Vagina (tissue), 2 donors: ENCODE results near the gene ABCB1. TPM values are rescaled to one million over a fixed set of nuclear protein-coding genes. Genes with fewer than 3 reads are reported as not detected.

Source experiments
- DNase-seq, 2 donors: peaks; one replicate each; pipeline ENCODE4 v3.0.0-alpha.2; 2017; ENCODE audit errors: extremely low spot score in 2 of 2
- H3K27ac ChIP-seq: fragments of 200-600 bp; sonication (generic); one replicate; pipeline ENCODE4 v1.5.1; 2019
- H3K27me3 ChIP-seq: fragments of 200-600 bp; sonication (generic); one replicate; pipeline ENCODE4 v1.5.1; 2019
- H3K36me3 ChIP-seq, 2 donors: fragments of 200-600 bp; sonication (generic); one replicate each; pipeline ENCODE4 v1.5.1; 2017 to 2019
- H3K4me1 ChIP-seq: fragments of 200-600 bp; sonication (generic); one replicate; pipeline ENCODE4 v1.5.1; 2019
- H3K4me3 ChIP-seq, 2 donors: fragments of 200-600 bp; sonication (generic); 1 replicate in 1 of 2; 2 replicates in 1 of 2; pipeline ENCODE4 v1.5.1; 2016 to 2019
- H3K9me3 ChIP-seq: fragments of 200-600 bp; sonication (generic); one replicate; pipeline ENCODE4 v1.5.1; 2019
- POLR2A ChIP-seq, 2 donors: fragments of 450-650 bp; IDR thresholded peaks; one replicate each; pipeline ENCODE4 v1.6.1; 2017; ENCODE audit warnings: antibody characterized with exemption in 2 of 2, mild to moderate bottlenecking in 2 of 2, moderate library complexity in 2 of 2
- POLR2AphosphoS5 ChIP-seq, 2 donors: sonication (generic); formaldehyde crosslinking; IDR thresholded peaks; one replicate each; pipeline ENCODE4 v1.9.0; 2017; ENCODE audit warnings: antibody characterized with exemption in 2 of 2, mild to moderate bottlenecking in 2 of 2, low read depth in 1 of 2; ENCODE audit not compliant: insufficient read depth in 1 of 2
- intact Hi-C: fragments of 100-400 bp; cut with DNase I; formaldehyde crosslinking; loops from one replicate; pipeline ENCODE4 v1.15.1; 2023
- total RNA-seq: library from RNA; depleted of rRNA; stranded (reverse); fragments of >200 nt; gene quantifications from one replicate; pipeline ENCODE4 v1.2.3, GENCODE V29; 2016
- TF ChIP-seq, protein P1 (sequence below), 3 experiments: fragments of 450-650 bp in 2 of 3; fragments of 200-600 bp in 1 of 3; sonication (generic) in 1 of 3; IDR thresholded peaks; one replicate each; pipeline ENCODE4 v1.5.1; 2017 to 2019; ENCODE audit warnings: antibody characterized with exemption in 3 of 3, mild to moderate bottlenecking in 2 of 3, moderate library complexity in 2 of 3

Gene ABCB1
- total RNA-seq, 1 donor from 2014 or later: 2.9 TPM

DNA sequence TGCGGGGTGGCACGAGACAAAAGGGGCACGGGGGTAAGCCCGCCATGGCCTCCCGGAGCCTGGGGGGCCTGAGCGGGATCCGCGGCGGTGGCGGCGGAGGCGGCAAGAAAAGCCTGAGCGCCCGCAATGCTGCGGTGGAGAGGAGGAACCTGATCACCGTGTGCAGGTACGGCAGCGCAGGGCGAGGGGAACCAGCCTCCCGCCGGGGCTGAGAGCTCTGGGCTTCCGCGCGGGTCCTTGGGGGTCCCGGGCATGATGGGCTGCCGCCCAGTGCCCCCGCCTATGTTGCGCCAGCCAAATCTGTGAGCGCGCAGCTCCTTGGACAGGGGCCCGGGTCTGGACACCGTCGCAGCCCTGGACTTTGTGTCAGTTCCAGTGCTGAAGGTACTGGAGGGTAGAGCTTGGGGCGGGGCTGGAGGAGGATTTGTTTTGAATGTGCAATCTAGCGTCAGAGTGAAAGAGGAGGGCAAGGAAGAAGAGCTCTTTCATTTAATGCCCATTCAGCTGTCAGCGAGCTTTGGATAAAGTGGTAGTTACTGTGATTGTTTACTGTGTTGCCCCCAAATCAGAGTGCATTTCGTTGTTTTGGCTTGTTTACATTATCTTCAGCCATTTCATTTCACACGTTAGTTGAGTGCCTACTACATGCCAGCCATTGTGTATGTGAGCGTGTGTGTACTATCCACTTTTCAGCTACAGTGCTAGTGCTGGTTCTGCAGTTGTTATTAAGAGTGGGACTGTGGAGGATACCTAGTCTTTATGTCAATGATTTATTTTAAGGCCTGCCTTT, 28.3 kb upstream of the ABCB1 start:
- Histone ChIP-seq H3K27ac (peak overlapping the region; percentile 57), H3K27me3 (no peaks in the 10 kb centered on the region), H3K36me3 (no peaks in the 10 kb centered on the region), H3K4me3 (peak overlapping the region; percentile 61 to 64), H3K4me1 (peaks cover 21% of the 10 kb centered on the region), H3K9me3 (no peaks in the 10 kb centered on the region)
- TF ChIP-seq, protein P1, sequence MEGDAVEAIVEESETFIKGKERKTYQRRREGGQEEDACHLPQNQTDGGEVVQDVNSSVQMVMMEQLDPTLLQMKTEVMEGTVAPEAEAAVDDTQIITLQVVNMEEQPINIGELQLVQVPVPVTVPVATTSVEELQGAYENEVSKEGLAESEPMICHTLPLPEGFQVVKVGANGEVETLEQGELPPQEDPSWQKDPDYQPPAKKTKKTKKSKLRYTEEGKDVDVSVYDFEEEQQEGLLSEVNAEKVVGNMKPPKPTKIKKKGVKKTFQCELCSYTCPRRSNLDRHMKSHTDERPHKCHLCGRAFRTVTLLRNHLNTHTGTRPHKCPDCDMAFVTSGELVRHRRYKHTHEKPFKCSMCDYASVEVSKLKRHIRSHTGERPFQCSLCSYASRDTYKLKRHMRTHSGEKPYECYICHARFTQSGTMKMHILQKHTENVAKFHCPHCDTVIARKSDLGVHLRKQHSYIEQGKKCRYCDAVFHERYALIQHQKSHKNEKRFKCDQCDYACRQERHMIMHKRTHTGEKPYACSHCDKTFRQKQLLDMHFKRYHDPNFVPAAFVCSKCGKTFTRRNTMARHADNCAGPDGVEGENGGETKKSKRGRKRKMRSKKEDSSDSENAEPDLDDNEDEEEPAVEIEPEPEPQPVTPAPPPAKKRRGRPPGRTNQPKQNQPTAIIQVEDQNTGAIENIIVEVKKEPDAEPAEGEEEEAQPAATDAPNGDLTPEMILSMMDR (IDR thresholded peaks at IDR 0.05): no peak
- no peak for TF ChIP-seq POLR2A (IDR thresholded peaks at IDR 0.05)
- TF ChIP-seq POLR2AphosphoS5 (IDR thresholded peaks at IDR 0.05; ENCODE audit: insufficient read depth in 1 of 2, low read depth in 1 of 2): no peak
- intact Hi-C loops: no loop called here
- DNase-seq: no peak

- no peak for TF ChIP-seq POLR2AphosphoS5 (IDR thresholded peaks at IDR 0.05; ENCODE audit: insufficient read depth in 1 of 2, low read depth in 1 of 2)
- no peak for TF ChIP-seq POLR2A (IDR thresholded peaks at IDR 0.05)
- TF ChIP-seq, protein P1 (IDR thresholded peaks at IDR 0.05): no peak
- peaks cover 21% of the 10 kb centered on the region for H3K4me1 ChIP-seq
- no peaks in the 10 kb centered on the region for H3K27me3 ChIP-seq
- no peak for DNase-seq
- no peaks in the 10 kb centered on the region for H3K9me3 ChIP-seq
- H3K4me3 ChIP-seq: peak overlapping the region; percentile 61 to 64
- H3K36me3 ChIP-seq: no peaks in the 10 kb centered on the region
- H3K27ac ChIP-seq: no peak overlapping the region
- intact Hi-C loops: no loop called here
Observed at GRCh38 chr7:87627634-87627994, 26.9 kb upstream of the ABCB1 start.

- no peak for DNase-seq
- H3K4me3 ChIP-seq: no peak overlapping the region
- H3K4me1 ChIP-seq: peaks cover 21% of the 10 kb centered on the region
- H3K27me3 ChIP-seq: no peaks in the 10 kb centered on the region
- no peak overlapping the region for H3K27ac ChIP-seq
- H3K36me3 ChIP-seq: no peaks in the 10 kb centered on the region
- no peaks in the 10 kb centered on the region for H3K9me3 ChIP-seq
- TF ChIP-seq POLR2AphosphoS5 (IDR thresholded peaks at IDR 0.05; ENCODE audit: insufficient read depth in 1 of 2, low read depth in 1 of 2): no peak
- TF ChIP-seq POLR2A (IDR thresholded peaks at IDR 0.05): no peak
- TF ChIP-seq, protein P1 (IDR thresholded peaks at IDR 0.05): no peak
- intact Hi-C loops: no loop called here
Observed at GRCh38 chr7:87625101-87625500, 24.4 kb upstream of the ABCB1 start.

- Histone ChIP-seq H3K4me3 (no peak overlapping the region), H3K4me1 (peaks cover 21% of the 10 kb centered on the region), H3K27ac (no peak overlapping the region), H3K9me3 (no peaks in the 10 kb centered on the region), H3K27me3 (no peaks in the 10 kb centered on the region), H3K36me3 (no peaks in the 10 kb centered on the region)
- no peak for DNase-seq
- intact Hi-C loops: no loop called here
- no peak for TF ChIP-seq POLR2A (IDR thresholded peaks at IDR 0.05)
- TF ChIP-seq POLR2AphosphoS5 (IDR thresholded peaks at IDR 0.05; ENCODE audit: insufficient read depth in 1 of 2, low read depth in 1 of 2): no peak
- TF ChIP-seq, protein P1 (IDR thresholded peaks at IDR 0.05): no peak
Observed at GRCh38 chr7:87624628-87625027, 23.9 kb upstream of the ABCB1 start.

- DNase-seq: no peak
- Histone ChIP-seq H3K9me3 (no peaks in the 10 kb centered on the region), H3K27me3 (no peaks in the 10 kb centered on the region), H3K4me3 (no peak overlapping the region), H3K27ac (no peak overlapping the region), H3K36me3 (no peaks in the 10 kb centered on the region), H3K4me1 (no peaks in the 10 kb centered on the region)
- intact Hi-C loops: no loop called here
- TF ChIP-seq POLR2A (IDR thresholded peaks at IDR 0.05) (no peak), POLR2AphosphoS5 (IDR thresholded peaks at IDR 0.05; ENCODE audit: insufficient read depth in 1 of 2, low read depth in 1 of 2) (no peak)
- TF ChIP-seq, protein P1 (IDR thresholded peaks at IDR 0.05): no peak
Observed at GRCh38 chr7:87615197-87615596, 14.5 kb upstream of the ABCB1 start.
